HepG2 (cell line): ENCODE results near the gene SOBP. TPM values are rescaled to one million over a fixed set of nuclear protein-coding genes. Genes with fewer than 3 reads are reported as not detected.

Source experiments
- ATAC-seq: fragments of 200-7000 bp; cut with Tn5 transposase; 3 replicates; pipeline ENCODE4 v1.9.1; 2020; ENCODE audit warnings: mild to moderate bottlenecking, moderate library complexity
- BruUV-seq: library from RNA; stranded (reverse); fragments of 400-500 nt; replicated peaks from 2 replicates; lab custom pipeline; 2021; lab: Mats Ljungman, UMichigan
- CTCF ChIA-PET: fragments of 300-600 bp; formaldehyde crosslinking; extraction: SDS; loops from one replicate; lab custom pipeline; 2021; ENCODE audit warnings: low total read pairs, inconsistent platforms, low intra/inter-chr PET ratio; lab: Yijun Ruan, JAX
- POLR2A ChIA-PET: fragments of 350-600 bp; sonication (Branson Sonifier 250); formaldehyde crosslinking; loops from one replicate; lab custom pipeline; 2020; ENCODE audit warnings: antibody characterized with exemption, inconsistent platforms; lab: Yijun Ruan, JAX
- DNase-seq: peaks from one replicate; pipeline ENCODE4 v3.0.0-alpha.2; 2015; ENCODE audit warnings: low spot score
- FAIRE-seq: peaks from 3 replicates; lab custom pipeline; 2011; peaks lifted over from hg19 to GRCh38; lab: Jason Lieb, UNC
- H2AFZ ChIP-seq: one replicate; pipeline ENCODE4 v1.6.1; 2011; ENCODE audit warnings: low read length, inconsistent platforms
- H3K27ac ChIP-seq: fragments of 300-600 bp; 3 replicates; pipeline ENCODE4 v1.8.0; 2011; ENCODE audit warnings: mixed run types, mild to moderate bottlenecking, mixed read lengths, low read length, inconsistent platforms; ENCODE audit not compliant: insufficient read depth; ENCODE audit errors: extremely low read length
- H3K27me3 ChIP-seq, 2 experiments: fragments of 200-600 bp in 1 of 2; 2 replicates in 1 of 2; 3 replicates in 1 of 2; pipeline versions ENCODE4 v1.6.0 to v1.8.0; 2011; ENCODE audit warnings: low read length in 2 of 2, mild to moderate bottlenecking in 2 of 2, moderate library complexity in 2 of 2, inconsistent platforms in 1 of 2; ENCODE audit not compliant: insufficient read depth in 2 of 2, control insufficient read depth in 1 of 2
- H3K36me3 ChIP-seq, 2 experiments: fragments of 200-600 bp in 1 of 2; replicated peaks in 1 of 2; 2 replicates in 1 of 2; 3 replicates in 1 of 2; pipeline versions ENCODE4 v1.5.1 to v1.8.0; 2011; ENCODE audit warnings: low read length in 2 of 2, inconsistent platforms in 1 of 2; ENCODE audit not compliant: insufficient read depth in 2 of 2, control insufficient read depth in 1 of 2
- H3K4me1 ChIP-seq: 2 replicates; pipeline ENCODE4 v1.5.1; 2012; ENCODE audit warnings: low read length, inconsistent platforms; ENCODE audit not compliant: insufficient read depth
- H3K4me2 ChIP-seq: 2 replicates; pipeline ENCODE4 v1.6.0; 2011; ENCODE audit warnings: low read depth, low read length, inconsistent platforms
- H3K4me3 ChIP-seq, 3 experiments: fragments of 200-600 bp in 1 of 3; sonication (generic), shearing (Covaris generic) in 1 of 3; replicated peaks in 1 of 3; 2 replicates each; pipeline ENCODE4 v1.5.1; 2011 to 2016; ENCODE audit warnings: low read length in 3 of 3, inconsistent platforms in 2 of 3, low read depth in 2 of 3, mild to moderate bottlenecking in 2 of 3, control low read depth in 1 of 3, mixed read lengths in 1 of 3; ENCODE audit not compliant: insufficient read depth in 1 of 3
- H3K79me2 ChIP-seq: one replicate; pipeline ENCODE4 v1.6.1; 2011; ENCODE audit warnings: low read length, inconsistent platforms; ENCODE audit not compliant: insufficient read depth
- H3K9ac ChIP-seq: 2 replicates; pipeline ENCODE4 v1.6.0; 2011; ENCODE audit warnings: mild to moderate bottlenecking, low read depth, low read length, inconsistent platforms; ENCODE audit not compliant: insufficient read depth
- H3K9me3 ChIP-seq: 2 replicates; pipeline ENCODE4 v1.5.1; 2012; ENCODE audit warnings: mild to moderate bottlenecking, low read length
- H4K20me1 ChIP-seq: 2 replicates; pipeline ENCODE4 v1.6.0; 2011; ENCODE audit warnings: inconsistent platforms, mild to moderate bottlenecking, low read length, moderate library complexity; ENCODE audit not compliant: insufficient read depth
- BRD4 ChIP-seq: sonication (generic); formaldehyde crosslinking; IDR thresholded peaks from 2 replicates; pipeline ENCODE4 v1.4.0; 2020; ENCODE audit warnings: missing genetic modification reagents
- CC2D1A ChIP-seq: sonication (generic); formaldehyde crosslinking; IDR thresholded peaks from 2 replicates; pipeline ENCODE4 v1.8.1; 2023; ENCODE audit warnings: mild to moderate bottlenecking, missing genetic modification reagents
- ELK4 ChIP-seq: sonication (generic); formaldehyde crosslinking; IDR thresholded peaks from 2 replicates; pipeline ENCODE4 v1.9.0; 2021; ENCODE audit warnings: missing genetic modification reagents, borderline replicate concordance
- HOXD1 ChIP-seq: sonication (generic); formaldehyde crosslinking; IDR thresholded peaks from 2 replicates; pipeline ENCODE4 v1.5.0; 2020; ENCODE audit warnings: missing genetic modification reagents
- MBD4 ChIP-seq: IDR thresholded peaks from 2 replicates; pipeline ENCODE4 v1.6.1; 2012; ENCODE audit warnings: low read length, inconsistent platforms, borderline replicate concordance
- MLLT10 ChIP-seq: sonication (generic); formaldehyde crosslinking; IDR thresholded peaks from 2 replicates; pipeline ENCODE4 v1.4.0; 2020; ENCODE audit warnings: missing genetic modification reagents
- NPAS2 ChIP-seq: sonication (generic); formaldehyde crosslinking; IDR thresholded peaks from 2 replicates; pipeline ENCODE4 v1.8.0; 2022; ENCODE audit warnings: mild to moderate bottlenecking, missing genetic modification reagents, borderline replicate concordance
- POLR2A ChIP-seq, 2 experiments: IDR thresholded peaks; 2 replicates each; pipeline ENCODE4 v1.6.1; 2011; ENCODE audit warnings: low read depth in 2 of 2, low read length in 2 of 2, mild to moderate bottlenecking in 1 of 2, moderate library complexity in 1 of 2; ENCODE audit not compliant: insufficient read depth in 1 of 2
- TP53 ChIP-seq: sonication (generic); formaldehyde crosslinking; conservative IDR thresholded peaks from 2 replicates; pipeline ENCODE4 v1.4.0; 2020; ENCODE audit warnings: missing genetic modification reagents
- WGBS: methylation state at CpG from one replicate; pipeline ENCODE4 v1.1.6; 2017; ENCODE audit warnings: low lambda C conversion rate; 5-methylcytosine and 5-hydroxymethylcytosine counted together
- in situ Hi-C: cut with HindIII; loops from 2 replicates; pipeline ENCODE4 v1.10.0; 2017; ENCODE audit warnings: low pct_unique_long_range_greater_than_20kb; ENCODE audit not compliant: extremely low pct_ligation_motif_present
- intact Hi-C: fragments of 100-400 bp; cut with micrococcal nuclease; formaldehyde crosslinking; loops from one replicate; pipeline ENCODE4 v1.10.0; 2022; ENCODE audit not compliant: unreplicated experiment
- polyA plus RNA-seq, 8 experiments: library from polyadenylated mRNA; depleted of rRNA in 3 of 8; stranded (reverse) in 7 of 8; unstranded in 1 of 8; fragments of >200 nt; fragmentation: Illumina TruSeq in 4 of 8; extraction: Trizol in 4 of 8; gene quantifications; 2 replicates each; pipeline versions ENCODE4 v1.2.1 to v1.2.3, GENCODE V29; 2011 to 2016; ENCODE audit warnings: low read depth in 4 of 8, missing spikeins in 1 of 8, mixed read lengths in 1 of 8; ENCODE audit not compliant: insufficient read depth in 1 of 8
- total RNA-seq, 5 experiments: library from RNA; depleted of rRNA; stranded (reverse); fragments of >200 nt; fragmentation: Illumina TruSeq; extraction: Trizol; gene quantifications; 2 replicates each; pipeline ENCODE4 v1.2.3, GENCODE V29; 2016; ENCODE audit warnings: low read depth in 1 of 5
- TF ChIP-seq, protein P1 (sequence below): sonication (generic); formaldehyde crosslinking; IDR thresholded peaks from 2 replicates; pipeline ENCODE4; 2020; ENCODE audit warnings: missing genetic modification reagents, mild to moderate bottlenecking, borderline replicate concordance

Gene SOBP
- total and polyA plus RNA-seq, 2 of the 13 experiments (the other 11 are each of a cell fraction or from before 2014, with no cell fraction given): 1.5 to 6.9 TPM

DNA sequence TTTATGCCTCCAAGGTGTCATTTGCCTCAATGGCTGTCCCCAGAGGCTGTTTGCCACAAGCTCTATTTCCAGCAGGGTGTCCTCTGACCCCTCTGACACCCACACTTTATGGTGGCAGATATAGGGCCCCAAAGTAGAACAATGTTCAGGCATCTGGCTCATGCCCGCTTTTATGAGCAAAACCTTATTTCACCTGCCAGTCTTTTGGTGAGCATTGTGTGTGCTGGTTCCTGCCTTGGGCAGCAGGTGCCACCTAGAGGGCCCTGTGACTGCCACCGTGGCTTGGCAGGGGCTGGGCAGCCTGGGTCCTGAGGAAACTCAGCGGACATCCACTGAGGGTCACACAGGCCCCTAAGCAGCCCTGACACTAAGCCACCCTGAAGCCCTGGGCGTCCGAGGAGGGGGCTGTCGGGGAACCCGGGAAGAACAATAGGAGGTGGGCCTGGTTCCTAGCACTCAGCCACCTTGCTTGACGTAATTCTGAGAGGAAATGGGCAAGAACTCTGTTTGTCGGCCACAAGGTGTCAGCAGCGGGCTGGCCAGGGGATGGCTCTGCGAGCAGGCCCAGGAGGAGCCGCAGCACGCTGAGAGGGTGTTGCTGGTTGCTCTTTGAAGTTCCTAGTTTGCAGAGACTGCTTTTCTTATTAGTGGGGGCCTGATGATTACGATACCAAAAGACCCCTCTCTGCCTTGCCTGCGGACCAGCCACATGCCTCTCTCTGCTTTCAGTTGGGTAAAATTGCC is 185.2 kb downstream of the SOBP start (continued):
- TF ChIP-seq, protein P1, sequence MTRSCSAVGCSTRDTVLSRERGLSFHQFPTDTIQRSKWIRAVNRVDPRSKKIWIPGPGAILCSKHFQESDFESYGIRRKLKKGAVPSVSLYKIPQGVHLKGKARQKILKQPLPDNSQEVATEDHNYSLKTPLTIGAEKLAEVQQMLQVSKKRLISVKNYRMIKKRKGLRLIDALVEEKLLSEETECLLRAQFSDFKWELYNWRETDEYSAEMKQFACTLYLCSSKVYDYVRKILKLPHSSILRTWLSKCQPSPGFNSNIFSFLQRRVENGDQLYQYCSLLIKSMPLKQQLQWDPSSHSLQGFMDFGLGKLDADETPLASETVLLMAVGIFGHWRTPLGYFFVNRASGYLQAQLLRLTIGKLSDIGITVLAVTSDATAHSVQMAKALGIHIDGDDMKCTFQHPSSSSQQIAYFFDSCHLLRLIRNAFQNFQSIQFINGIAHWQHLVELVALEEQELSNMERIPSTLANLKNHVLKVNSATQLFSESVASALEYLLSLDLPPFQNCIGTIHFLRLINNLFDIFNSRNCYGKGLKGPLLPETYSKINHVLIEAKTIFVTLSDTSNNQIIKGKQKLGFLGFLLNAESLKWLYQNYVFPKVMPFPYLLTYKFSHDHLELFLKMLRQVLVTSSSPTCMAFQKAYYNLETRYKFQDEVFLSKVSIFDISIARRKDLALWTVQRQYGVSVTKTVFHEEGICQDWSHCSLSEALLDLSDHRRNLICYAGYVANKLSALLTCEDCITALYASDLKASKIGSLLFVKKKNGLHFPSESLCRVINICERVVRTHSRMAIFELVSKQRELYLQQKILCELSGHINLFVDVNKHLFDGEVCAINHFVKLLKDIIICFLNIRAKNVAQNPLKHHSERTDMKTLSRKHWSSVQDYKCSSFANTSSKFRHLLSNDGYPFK: peak; percentile 76; the same call in 1 of the 2 replicates

DNA sequence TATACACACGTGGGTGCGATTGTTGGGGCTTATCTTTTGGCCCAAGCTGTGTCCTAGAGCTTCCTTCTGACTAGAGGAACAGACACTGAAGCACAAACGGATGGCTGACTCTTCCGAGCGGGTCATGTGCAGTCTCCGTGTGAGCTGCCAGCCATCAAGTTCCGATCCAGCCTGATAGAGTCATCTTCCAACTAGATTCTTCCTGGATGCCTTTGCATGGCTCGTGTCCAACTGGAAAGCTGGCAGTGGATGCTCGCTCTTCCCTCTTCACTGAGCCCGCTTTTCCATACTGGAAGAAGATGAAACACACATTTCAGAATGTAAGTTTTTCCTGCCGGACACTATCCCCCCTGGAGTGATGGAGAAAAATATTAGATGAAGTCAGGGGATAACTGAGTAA is 186.1 kb downstream of the SOBP start:
- TF ChIP-seq MBD4: no peak
- TF ChIP-seq MLLT10 (CRISPR knock-in tag): no peak
- TF ChIP-seq TP53 (CRISPR knock-in tag): no peak
- TF ChIP-seq NPAS2 (CRISPR knock-in tag): no peak
- no peak for TF ChIP-seq ELK4
- TF ChIP-seq HOXD1 (CRISPR knock-in tag): no peak
- no peak for TF ChIP-seq POLR2A (IDR thresholded peaks at IDR 0.05; ENCODE audit: insufficient read depth in 1 of 2, low read depth in 2 of 2, low read length in 2 of 2)
- no peak for TF ChIP-seq BRD4 (CRISPR knock-in tag)
- no peak for TF ChIP-seq CC2D1A (CRISPR knock-in tag)
- no peaks in the 10 kb centered on the region for H3K36me3 ChIP-seq
- H3K4me2 ChIP-seq: no peak overlapping the region
- 58% methylated on average over 7 of the region's 11 CpGs for WGBS
- DNase-seq: no peak
- intact Hi-C loops: loop anchor here (5.0 to 10.0 kb wide), 2 partner anchors 191 to 361 kb away; no protein-coding TSS in a partner anchor
- peaks cover 0 to 3% of the 10 kb centered on the region in 2 experiments; a peak in 1 of 5 replicates for H3K27me3 ChIP-seq
- no peaks in the 10 kb centered on the region for H3K79me2 ChIP-seq
- peaks cover 28% of the 10 kb centered on the region for H3K4me1 ChIP-seq
- ChIA-PET POLR2A (no interaction called here), CTCF (interaction anchor here (2.2 to 2.9 kb wide), 2 partner anchors 28 to 172 kb away, joined by 15 to 20 read pairs; no protein-coding TSS in a partner anchor)
- no peak overlapping the region for H3K27ac ChIP-seq
- no peak for FAIRE-seq
- BruUV-seq: no TSS peak
- no peaks in the 10 kb centered on the region for H4K20me1 ChIP-seq
- no peak overlapping the region for H3K9ac ChIP-seq
- H3K9me3 ChIP-seq: no peaks in the 10 kb centered on the region
- in situ Hi-C loops: no loop called here
- H3K4me3 ChIP-seq: no peak overlapping the region
- no peak for ATAC-seq
- H2AFZ ChIP-seq: no peak overlapping the region
